ENCODE results near the gene UBL4B. TPM values are rescaled to one million over a fixed set of nuclear protein-coding genes. Genes with fewer than 3 reads are reported as not detected.

Gene UBL4B
- total and polyA plus RNA-seq, 2 experiments from 2014 or later: 0.09 TPM; not detected in 1

DNA sequence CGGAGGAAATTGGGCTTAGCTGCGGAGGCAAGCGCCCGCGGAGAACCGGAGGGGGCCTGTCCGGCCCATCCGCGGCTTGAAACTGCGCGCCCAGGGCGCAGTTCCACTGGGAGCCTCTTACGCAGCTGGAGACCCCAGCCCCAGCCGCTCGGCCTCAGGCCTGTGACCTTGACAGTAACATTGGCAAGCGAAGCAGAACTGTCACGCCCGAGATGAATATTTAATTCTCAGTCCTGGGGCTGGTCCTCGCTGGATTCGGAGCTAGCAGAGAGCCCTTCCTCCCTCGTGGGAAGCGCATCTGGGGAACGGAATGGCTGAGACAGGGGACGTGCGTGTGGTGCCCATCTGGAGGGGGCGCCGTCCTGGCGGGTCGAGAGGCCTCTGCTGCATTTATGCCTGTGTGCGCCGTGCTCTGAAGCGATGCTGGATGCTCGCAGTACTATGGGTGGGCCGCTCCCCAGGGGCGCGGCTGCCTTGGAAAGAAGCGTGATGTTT lies 39.0 kb downstream of the UBL4B start:
- H3K9me3 ChIP-seq (ENCODE audit: low read depth): no peaks in the 10 kb centered on the region
- no peak for DNase-seq (ENCODE audit: low read depth in 1 of 2, low spot score in 1 of 2)
- peaks cover 96% of the 10 kb centered on the region for H3K27me3 ChIP-seq
- no peak for TF ChIP-seq CTCF (IDR thresholded peaks at IDR 0.05; ENCODE audit: low read depth, low read length)
- H3K36me3 ChIP-seq: no peaks in the 10 kb centered on the region
- no peak overlapping the region for H3K27ac ChIP-seq
- H3K4me1 ChIP-seq (ENCODE audit: low read depth): peaks cover 6% of the 10 kb centered on the region
- peak overlapping the region; percentile 32 for H3K4me3 ChIP-seq

DNA sequence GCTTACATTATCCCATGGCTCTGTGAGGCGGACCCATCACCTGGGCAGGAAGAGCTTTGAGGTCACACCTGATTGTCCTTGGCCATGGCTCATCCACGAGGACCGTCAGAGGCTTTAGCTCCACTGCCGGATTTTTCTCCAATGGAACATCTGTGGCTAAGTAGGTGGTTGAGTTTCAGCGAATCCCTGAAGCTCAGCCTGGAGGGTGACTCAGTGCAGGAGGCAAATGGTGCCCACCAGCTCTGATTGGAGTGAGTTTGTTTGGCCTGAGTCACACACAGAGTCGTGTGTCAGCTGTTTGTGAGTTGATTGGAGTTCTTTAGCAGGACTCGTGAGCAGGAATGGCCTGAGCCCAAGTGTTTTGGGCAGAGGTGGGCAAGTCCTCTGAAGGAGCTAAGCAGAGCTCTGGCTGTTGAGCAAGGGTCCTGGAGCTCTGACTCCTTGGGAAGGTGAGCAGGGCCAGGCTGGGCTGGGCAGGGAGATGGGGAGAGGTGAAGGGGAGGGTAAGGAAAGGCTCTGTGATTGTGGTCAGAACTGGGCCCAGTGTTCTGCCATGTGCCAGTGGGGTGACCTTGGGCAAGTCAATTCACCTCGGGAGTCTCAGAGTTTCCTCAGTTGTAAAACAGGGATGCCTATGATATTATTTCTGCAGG lies 40.0 kb downstream of the UBL4B start:
- DNase-seq (ENCODE audit: low read depth in 1 of 2, low spot score in 1 of 2): no peak
- Histone ChIP-seq H3K27ac (no peak overlapping the region), H3K36me3 (no peaks in the 10 kb centered on the region), H3K9me3 (ENCODE audit: low read depth) (no peaks in the 10 kb centered on the region), H3K27me3 (peaks cover 86% of the 10 kb centered on the region), H3K4me3 (no peak overlapping the region), H3K4me1 (ENCODE audit: low read depth) (peaks cover 6% of the 10 kb centered on the region)
- TF ChIP-seq CTCF (IDR thresholded peaks at IDR 0.05; ENCODE audit: low read depth, low read length): no peak

DNA sequence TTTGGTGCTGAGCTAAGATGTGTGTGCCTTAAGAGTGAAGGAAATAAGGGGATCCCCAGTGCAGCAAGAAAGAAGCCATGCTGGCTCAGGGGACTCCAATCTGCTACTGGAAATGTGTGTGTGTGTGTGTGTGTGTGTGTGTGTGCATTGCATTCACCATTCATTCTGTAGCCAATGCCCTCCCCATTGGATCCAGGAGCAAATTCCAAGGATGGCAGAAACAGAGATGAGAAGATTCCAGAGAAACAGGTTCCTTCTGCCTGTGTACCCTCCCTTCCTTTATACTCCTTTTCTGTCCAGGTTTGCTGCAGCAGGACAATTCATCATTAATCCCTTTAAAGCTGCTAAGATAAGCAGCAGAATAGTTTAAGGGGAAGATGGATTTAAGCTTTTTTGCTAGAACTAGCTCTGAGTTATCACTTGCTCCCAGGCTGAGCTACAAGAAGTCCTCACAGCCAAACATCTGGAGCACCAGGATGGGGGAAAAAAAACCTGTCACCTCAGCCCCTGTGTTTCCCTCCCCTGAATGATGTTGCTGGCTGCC lies 41.2 kb downstream of the UBL4B start:
- peaks cover 74% of the 10 kb centered on the region for H3K27me3 ChIP-seq
- H3K36me3 ChIP-seq: no peaks in the 10 kb centered on the region
- no peak overlapping the region for H3K27ac ChIP-seq
- TF ChIP-seq CTCF (IDR thresholded peaks at IDR 0.05; ENCODE audit: low read depth, low read length): no peak
- H3K4me1 ChIP-seq (ENCODE audit: low read depth): peaks cover 6% of the 10 kb centered on the region
- H3K4me3 ChIP-seq: no peak overlapping the region
- H3K9me3 ChIP-seq (ENCODE audit: low read depth): no peaks in the 10 kb centered on the region
- no peak for DNase-seq (ENCODE audit: low read depth in 1 of 2, low spot score in 1 of 2)

GRCh38 chr1:110155878-110156522 lies 43.8 kb downstream of the UBL4B start:
- Histone ChIP-seq H3K9me3 (ENCODE audit: low read depth) (no peaks in the 10 kb centered on the region), H3K27ac (no peak overlapping the region), H3K4me3 (no peak overlapping the region), H3K27me3 (peaks cover 68% of the 10 kb centered on the region), H3K4me1 (ENCODE audit: low read depth) (peaks cover under 1% of the 10 kb centered on the region), H3K36me3 (no peaks in the 10 kb centered on the region)
- TF ChIP-seq CTCF (IDR thresholded peaks at IDR 0.05; ENCODE audit: low read depth, low read length): no peak
- peak; percentile 80 to 90 for DNase-seq (ENCODE audit: low read depth in 1 of 2, low spot score in 1 of 2)

- H3K27me3 ChIP-seq: peaks cover 45% of the 10 kb centered on the region
- no peaks in the 10 kb centered on the region for H3K36me3 ChIP-seq
- TF ChIP-seq CTCF (IDR thresholded peaks at IDR 0.05; ENCODE audit: low read depth, low read length): no peak
- no peak overlapping the region for H3K4me3 ChIP-seq
- DNase-seq (ENCODE audit: low read depth in 1 of 2, low spot score in 1 of 2): no peak
- no peak overlapping the region for H3K27ac ChIP-seq
- no peaks in the 10 kb centered on the region for H3K9me3 ChIP-seq (ENCODE audit: low read depth)
- no peaks in the 10 kb centered on the region for H3K4me1 ChIP-seq (ENCODE audit: low read depth)
Measured at GRCh38 chr1:110158261-110158660, 46.0 kb downstream of the UBL4B start.

Data from cardiac muscle cell (in vitro differentiated cells and primary cell).